Erythroblast (primary cell): Measurements from ENCODE around the gene AP1B1.

Experiments
- GATA1 ChIP-seq: IDR thresholded peaks from 2 replicates; pipeline ENCODE4 v1.6.1; 2011; ENCODE audit warnings: low read depth, mild to moderate bottlenecking, control low read depth, low read length, moderate library complexity
- POLR2A ChIP-seq: IDR thresholded peaks from 2 replicates; pipeline ENCODE4 v1.6.1; 2011; ENCODE audit warnings: mild to moderate bottlenecking, low read length

DNA sequence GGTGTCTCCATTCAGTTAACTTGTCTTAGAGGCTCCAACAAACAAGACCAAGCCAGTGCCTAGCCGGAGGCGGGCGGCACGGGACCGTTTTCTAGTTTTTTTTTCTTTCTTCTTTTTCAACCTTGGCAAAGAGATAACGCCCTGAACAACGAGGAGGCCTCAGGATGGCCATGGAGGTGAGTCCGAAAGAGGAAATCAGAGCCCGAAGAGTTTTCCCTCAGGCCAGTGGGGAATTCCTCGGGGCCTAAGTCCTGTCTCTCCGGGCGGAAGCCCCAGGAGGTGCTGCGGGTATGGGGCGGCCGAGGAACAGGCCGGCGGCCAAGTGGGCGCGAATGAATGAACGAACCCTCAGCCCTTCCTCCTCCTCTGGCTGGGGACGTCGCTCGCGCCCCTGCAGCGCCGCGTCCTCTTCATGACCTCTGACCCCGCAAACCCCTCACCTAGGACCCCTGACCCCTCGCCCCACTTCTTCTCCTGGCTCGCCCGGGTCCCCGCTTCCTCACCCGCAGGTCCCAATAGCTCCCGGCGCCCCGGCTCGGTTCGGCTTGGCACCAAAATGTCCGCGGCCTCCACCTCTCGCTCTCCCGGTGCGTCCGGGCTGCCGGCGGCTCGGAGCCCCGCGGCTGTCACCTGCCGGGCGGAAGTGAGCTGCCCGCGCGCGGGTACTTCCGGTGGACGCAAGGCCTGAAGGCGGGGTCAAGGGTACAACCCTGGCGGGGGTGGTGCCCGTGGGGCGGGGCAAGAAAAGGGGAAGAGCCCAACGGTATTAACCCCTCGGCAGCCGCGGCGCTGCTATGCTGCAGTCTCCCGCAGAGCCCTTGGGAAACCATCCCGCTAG lies at the start of gene AP1B1:
- peak; percentile 76 for TF ChIP-seq POLR2A
- no peak for TF ChIP-seq GATA1
